ENCODE measurements around the gene KBTBD13.

Gene KBTBD13

DNA sequence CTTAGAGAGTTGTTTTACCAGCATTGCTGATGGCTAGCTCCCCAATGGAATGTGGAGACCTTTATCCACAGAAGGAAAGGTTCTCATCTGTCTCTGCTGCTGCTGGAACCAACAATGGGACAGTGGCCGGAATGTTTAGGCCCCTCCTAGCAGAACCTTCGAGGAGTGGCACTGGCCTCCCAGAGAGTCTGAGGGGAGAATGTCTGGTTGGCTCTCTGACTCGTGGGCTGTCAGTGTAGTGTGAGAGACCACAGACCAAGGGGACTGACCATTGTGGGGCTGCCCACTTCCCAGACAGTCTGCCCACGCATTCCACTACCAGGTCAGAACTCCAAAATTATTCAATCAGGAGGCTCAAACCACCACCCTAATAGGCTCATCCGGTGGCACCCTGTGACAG, 13.8 kb upstream of the KBTBD13 start:
- no peak for DNase-seq (ENCODE audit: low read depth)
- TF ChIP-seq CTCF (IDR thresholded peaks at IDR 0.05; ENCODE audit: low read depth, low read length, missing control alignments): no peak
- no peak overlapping the region for H3K4me3 ChIP-seq (ENCODE audit: low read depth, low read length)

DNA sequence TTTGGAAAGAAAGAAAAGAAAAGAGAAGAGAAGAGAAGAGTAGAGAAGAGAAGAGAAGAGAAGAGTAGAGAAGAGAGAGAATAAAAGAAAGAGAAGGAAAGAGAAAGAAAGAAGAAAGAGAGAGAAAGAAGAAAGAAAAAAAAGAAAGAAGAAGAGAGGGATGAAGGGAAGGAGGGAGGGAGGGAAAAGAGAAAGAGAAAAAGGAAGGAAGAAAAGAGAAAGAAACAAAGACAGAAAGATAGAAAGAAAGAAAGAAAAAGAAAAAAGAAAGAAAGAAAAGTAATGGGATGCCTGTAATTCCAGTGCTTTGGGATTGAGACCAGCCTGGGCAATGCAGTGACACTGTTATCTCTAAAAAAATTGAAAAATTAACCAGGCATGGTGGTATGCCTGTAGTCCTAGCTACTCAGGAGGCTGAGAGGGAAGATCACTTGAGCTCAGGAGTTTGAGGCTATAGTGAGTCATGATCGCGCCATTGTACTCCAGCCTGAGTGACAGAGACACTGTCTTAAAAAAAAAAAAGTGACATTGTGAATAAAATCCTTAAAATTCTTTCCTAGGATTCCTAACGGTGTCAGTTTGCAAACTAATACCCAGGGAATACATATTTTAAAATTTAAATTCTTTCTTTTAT, 10.4 kb upstream of the KBTBD13 start:
- DNase-seq (ENCODE audit: low read depth): no peak
- TF ChIP-seq CTCF (IDR thresholded peaks at IDR 0.05; ENCODE audit: low read depth, low read length, missing control alignments): no peak
- H3K4me3 ChIP-seq (ENCODE audit: low read depth, low read length): no peak overlapping the region

- DNase-seq (ENCODE audit: low read depth): no peak
- no peak overlapping the region for H3K4me3 ChIP-seq (ENCODE audit: low read depth, low read length)
- TF ChIP-seq CTCF (IDR thresholded peaks at IDR 0.05; ENCODE audit: low read depth, low read length, missing control alignments): no peak
Measured at GRCh38 chr15:65066635-65067316, 9.8 kb upstream of the KBTBD13 start.

- H3K4me3 ChIP-seq (ENCODE audit: low read depth, low read length): no peak overlapping the region
- DNase-seq (ENCODE audit: low read depth): no peak
- TF ChIP-seq CTCF (IDR thresholded peaks at IDR 0.05; ENCODE audit: low read depth, low read length, missing control alignments): no peak
Measured at GRCh38 chr15:65067317-65067644, 9.3 kb upstream of the KBTBD13 start.

GRCh38 chr15:65067645-65068402, 8.7 kb upstream of the KBTBD13 start, which contains the start of gene RASL12:
TSS of gene RASL12 (minus strand) at chr15:65067991. CDS start at chr15:65067835, 156 bp downstream.
- TF ChIP-seq CTCF (IDR thresholded peaks at IDR 0.05; ENCODE audit: low read depth, low read length, missing control alignments): no peak
- DNase-seq (ENCODE audit: low read depth): no peak
- no peak within 1 kb of the TSS for H3K4me3 ChIP-seq (ENCODE audit: low read depth, low read length)

DNA sequence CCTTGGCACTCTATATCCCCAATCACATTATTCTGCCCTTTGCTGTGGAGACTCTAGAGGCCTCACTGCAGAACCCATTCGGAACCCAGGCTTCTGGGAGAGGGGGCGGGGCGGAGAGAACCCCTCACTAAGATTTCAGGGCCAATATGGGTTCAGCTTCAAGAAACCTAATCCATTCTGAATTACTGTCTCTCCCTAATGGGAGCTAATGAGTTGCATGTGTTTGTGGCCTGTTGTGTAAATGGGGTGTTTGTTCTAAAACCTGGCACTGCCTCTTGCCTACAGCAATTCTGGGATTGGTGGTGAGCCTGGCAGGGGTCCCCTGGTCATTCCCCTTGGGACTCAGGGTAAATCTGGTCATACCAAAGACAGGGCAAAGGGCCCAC, 8.2 kb upstream of the KBTBD13 start:
- H3K4me3 ChIP-seq (ENCODE audit: low read depth, low read length): no peak overlapping the region
- TF ChIP-seq CTCF (IDR thresholded peaks at IDR 0.05; ENCODE audit: low read depth, low read length, missing control alignments): no peak
- no peak for DNase-seq (ENCODE audit: low read depth)
